OCI-M1 (cell line): ENCODE results near the gene EYA2.
"Not testable (repeated sequence)": the region's sequence is repeated elsewhere in the genome, so short reads cannot be mapped to it uniquely, and the experiment has no call there.

Source experiments
- DNase-seq: peaks from one replicate; lab custom pipeline; 2025; lab: John Stamatoyannopoulos, UW

Gene EYA2

GRCh38 chr20:46953596-46953995, 59.0 kb downstream of the EYA2 start:
- DNase-seq, result no peak

- no peak for DNase-seq
Observed at GRCh38 chr20:46954490-46955038, 59.9 kb downstream of the EYA2 start.

DNA sequence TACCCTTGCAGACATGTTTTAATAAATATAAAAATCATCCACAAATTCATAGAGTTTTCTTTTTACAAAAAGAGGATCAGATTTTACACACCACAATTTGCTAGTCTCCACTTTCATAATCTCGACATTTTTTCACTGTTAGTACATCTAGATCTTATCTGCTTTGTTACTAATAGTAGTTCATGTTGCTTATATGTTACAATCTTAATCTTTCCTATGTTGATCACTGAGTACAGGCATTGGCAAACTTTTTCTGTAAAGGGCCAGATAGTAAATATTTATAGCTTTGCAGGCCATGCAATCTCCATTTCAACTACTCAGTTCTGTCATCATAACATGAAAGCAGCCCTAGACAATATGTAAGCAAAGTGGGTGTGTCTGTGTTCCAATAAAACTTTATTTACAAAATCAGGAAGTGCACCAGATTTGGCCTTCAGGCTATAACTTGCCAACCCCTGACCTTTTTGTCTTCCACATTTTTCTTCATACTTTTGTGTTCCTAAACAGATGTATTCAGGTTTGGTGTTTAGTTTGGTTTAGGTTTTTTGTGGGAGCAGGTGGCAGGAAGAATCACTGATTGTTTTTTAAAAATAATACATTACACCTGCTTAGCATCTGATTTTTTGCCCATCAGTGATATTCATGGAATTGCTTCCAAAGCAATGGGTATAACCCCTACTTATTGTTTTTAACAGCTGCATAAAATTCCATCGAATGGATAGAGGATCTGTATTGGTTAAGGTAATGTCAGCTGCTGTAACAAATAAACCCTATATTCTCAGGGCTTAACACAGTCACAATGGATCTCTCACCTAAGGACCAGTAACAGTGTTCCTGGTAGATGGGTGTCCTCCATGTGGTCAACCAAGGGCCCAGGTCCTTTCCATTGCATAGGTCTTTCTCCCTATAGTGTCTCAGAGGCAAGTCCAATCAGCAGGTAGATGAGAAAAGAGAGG, 61.2 kb downstream of the EYA2 start:
- no peak for DNase-seq

DNA sequence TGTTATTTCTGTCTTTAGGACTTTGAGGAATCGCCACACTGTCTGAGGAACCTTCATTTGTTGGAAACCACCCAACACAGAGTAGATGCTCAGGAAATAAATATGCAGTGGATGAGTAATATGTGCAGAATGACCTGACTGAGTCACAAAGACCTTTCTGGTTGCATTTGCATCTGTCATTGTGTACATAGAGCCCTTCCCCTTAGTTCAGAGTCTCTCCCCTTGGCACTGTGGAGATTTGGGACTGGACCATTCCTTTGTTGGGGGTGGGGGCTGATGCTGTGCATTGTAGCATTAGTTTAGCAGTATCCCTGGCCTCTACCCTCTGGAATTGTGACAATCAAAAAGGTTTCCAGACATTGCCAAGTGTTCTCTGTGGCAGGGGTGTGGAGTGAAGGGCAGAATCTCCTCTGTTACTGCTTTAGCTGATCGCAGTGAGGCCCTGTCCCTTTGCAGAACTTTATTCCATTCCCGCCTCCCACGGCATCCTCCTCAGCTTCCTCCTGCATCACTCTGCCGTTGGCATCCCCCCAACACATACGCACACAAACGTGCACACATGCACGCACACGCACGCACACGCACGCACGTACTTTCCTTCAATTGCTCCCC, 64.5 kb downstream of the EYA2 start:
- DNase-seq, result no peak

DNA sequence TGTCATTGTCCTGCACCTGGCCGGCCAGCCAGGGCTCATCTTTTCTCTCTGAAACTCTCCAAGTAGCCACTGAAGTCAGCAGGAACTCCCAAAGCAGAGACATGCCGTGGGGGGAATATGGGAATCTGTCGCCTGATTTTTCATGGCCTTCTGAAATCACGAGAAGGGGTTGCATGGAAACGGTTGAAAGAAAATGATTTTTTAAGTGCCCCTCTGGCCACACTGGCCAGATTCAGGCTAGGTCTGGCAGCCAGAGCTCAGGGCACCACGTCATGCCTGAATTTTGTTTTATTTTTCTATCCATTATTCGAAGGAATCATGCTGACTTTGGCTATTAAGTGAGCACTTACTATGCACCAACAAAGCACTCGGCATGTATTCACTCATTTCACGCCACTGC, 65.2 kb downstream of the EYA2 start:
- no peak for DNase-seq

GRCh38 chr20:46960536-46960935, 65.9 kb downstream of the EYA2 start:
- DNase-seq, result no peak

DNA sequence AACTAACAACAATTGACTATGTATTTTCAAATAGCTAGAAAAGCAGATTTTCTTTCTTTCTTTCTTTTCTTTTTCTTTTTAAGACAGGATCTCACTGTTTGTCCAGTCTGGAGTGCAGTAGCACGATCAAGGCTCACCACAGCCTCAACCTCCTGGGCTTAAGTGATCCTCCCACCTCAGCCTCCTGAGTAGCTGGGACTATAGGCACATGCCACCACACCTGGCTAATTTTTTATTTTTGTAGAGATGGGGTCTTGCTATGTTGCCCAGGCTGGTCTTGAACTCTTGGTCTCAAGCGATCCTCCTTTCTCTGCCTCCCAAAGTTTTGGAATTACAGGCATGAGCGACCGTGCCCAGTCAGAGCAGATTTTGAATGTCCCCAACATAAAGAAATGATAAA, 67.3 kb downstream of the EYA2 start:
- not testable (repeated sequence) for DNase-seq

DNA sequence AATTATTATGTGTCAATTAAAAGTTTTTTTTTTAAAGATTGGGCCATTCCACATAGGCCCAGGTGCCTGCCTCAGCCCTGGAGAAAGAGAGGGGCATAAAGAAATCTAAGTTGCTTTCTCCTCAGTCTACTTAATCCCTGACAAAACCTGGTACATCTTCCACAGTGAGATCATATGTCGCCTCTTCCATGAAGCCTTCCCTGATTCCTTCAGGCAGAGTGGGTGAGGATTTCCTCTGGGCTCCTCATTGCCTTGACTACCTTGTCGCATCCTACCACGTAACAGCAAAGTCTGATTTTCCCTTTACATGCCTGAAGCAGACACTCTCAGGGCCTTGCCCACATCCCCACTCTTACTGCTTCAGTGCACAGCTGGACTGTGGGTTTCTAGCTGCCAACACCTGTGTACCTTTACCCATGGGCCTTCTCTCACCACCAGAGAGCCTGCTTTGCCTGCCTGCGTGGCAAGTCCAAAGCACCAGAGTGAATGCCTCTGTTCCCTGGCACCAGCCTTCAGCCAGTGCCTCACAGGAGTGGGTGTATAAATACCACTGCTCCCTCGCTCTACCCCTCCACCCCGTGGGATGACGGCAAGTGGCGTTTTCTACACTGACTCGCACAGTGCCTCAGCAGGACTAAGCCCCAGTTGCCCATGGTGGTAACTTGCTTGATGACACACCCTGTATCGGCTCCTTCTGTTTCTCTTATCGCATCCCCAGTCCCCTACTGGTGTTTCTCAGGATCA, 68.0 kb downstream of the EYA2 start:
- no peak for DNase-seq

DNA sequence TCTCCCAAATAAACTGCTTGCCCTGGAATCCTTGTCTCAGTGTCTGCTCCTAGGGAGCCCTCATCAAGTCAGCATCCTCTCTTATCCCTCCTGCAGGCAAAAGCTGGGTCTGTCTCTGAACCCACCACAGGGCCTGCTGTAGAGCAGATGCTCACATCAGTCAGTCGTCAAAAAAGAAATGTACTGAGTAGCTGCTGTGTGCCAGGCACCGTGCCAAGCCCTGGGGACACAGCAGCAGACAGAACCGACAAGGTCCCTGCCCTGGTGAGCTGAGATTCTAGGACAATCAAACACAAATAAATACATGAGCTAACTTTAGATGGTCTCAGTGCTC, 68.5 kb downstream of the EYA2 start:
- DNase-seq, result no peak

GRCh38 chr20:46963758-46964617, 69.3 kb downstream of the EYA2 start:
- no peak for DNase-seq

DNA sequence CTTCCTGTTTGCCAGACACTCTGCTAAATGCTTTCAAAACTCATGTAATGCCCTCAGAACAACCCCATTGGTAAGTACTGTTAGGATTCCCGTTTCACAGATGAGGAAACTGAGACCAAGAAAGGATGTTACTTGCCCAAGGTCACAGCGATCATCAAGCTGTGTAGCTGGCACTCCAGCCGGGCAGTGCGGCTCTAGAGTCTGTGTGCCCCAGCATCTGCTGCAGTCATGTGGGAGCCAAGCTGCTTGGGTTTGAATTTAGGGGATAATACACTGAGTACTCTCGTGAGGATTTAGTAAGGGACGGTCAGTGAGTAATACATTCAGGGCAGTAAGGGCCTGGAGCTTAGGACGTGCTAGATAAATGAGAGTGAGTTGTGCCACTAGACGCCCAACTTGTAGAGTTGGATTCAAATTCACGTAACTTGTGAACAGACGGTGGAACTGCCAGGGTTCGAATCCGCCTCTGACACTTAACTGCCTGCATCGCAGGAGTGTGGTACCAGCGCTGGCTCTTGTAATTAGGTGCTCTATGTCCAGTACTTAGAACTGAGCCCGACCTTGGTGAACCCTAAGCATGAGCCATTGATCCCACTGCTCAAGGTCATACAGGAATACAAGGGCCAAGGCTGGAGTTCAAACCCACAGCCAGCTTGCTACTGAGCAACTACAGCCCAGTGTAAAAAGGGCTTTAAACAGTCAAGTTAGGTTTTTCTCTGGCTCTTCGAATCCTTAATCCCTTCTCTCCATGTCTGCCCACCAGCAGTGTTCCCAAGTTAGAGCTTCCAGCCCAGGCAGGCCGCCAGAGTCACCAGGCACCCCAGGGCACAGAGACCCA, 70.2 kb downstream of the EYA2 start:
- DNase-seq, result no peak

DNA sequence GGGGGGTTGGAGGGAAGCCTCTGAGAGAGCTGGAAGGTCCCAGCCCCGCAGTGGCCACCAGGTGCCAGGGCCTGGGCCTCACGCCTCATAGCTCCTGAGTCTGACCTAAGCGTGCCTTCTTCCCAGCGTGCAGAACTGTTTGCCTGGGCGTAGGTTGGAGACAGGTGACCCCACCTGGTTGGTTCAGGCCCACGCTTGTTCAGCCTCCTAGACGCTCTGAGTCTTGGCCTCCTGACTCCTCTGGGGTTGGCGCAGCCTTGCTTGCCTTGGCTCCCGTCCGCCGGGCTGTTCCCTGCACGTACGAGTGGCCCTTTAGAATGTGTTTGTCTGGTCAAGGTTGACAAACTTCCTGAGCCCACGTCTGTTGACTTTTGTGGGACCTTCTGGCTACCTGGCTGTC, 70.8 kb downstream of the EYA2 start:
- DNase-seq, result no peak

DNA sequence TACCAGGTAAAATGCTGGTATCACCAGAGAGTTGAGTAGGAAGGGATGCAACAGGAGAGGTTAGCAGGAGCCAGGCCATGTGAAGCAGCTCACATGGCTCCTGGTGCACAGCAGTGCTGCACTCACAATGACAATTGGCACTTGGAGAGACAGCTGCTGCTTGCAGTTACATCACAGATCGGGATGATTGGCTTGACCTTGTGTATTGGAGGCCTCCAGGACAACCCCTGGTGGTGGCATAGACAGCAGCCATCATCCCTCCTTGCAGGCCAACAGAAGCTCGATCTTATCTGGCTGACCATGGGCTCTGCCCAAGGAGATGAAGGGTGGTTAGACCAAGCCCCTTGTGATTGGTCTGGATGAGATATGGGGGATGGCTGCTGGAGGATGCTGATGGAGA, 73.0 kb downstream of the EYA2 start:
- DNase-seq, result peak; percentile 3

GRCh38 chr20:46970937-46971630, 76.4 kb downstream of the EYA2 start:
- DNase-seq, result peak; percentile 83

DNA sequence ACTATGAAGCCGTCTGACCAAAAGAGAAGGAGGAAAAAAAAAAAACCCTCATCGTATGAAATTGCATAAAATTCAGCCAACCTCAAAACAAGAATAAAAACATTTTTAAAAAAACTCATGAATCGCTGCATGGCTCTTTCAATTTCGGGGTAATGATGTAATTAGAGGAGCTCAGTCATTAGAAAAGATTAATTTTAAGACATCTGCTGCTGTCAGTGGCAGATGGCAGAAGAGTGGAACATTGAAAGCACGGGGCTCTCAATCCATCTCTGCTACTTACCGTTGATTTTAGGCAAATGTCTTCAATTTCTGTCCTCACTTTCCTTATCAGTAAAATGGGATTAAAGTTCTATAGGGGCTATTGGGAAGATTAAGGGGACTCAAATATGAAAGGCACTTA, 79.1 kb downstream of the EYA2 start:
- DNase-seq, result no peak

- DNase-seq, result no peak
Observed at GRCh38 chr20:46974669-46975434, 80.2 kb downstream of the EYA2 start.

DNA sequence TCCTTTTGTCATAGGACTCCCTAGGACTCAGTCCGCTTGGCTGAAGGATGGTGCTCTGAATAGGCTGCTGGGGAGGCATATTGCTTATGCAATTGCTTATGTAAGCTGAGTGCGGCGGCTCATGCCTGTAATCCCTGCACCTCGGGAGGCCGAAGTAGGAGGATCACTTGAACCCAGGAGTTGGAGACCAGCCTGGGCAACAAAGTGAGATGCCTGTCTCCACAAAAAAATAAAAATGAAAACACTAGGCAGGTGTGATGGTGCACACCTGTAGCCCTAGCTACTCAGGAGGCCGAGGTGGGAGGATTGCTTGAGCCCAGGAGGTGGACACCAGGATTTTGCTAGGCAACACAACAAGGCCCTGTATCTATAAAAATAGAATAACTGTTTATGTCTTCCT, 81.3 kb downstream of the EYA2 start:
- no peak for DNase-seq

- DNase-seq, result no peak
Observed at GRCh38 chr20:46977204-46977603, 82.6 kb downstream of the EYA2 start.

- no peak for DNase-seq
Observed at GRCh38 chr20:46977909-46978588, 83.4 kb downstream of the EYA2 start.
